Measurements from ENCODE around the gene TNPO3.

Gene TNPO3

GRCh38 chr7:128909625-128910568 is 145.0 kb downstream of the TNPO3 start:
- H3K4me1 ChIP-seq (ENCODE audit: control insufficient read depth, insufficient read depth, low read length): peaks cover 7% of the 10 kb centered on the region
- H3K4me3 ChIP-seq (ENCODE audit: low read length): no peak overlapping the region
- H3K9me3 ChIP-seq (ENCODE audit: control insufficient read depth, low read length): no peaks in the 10 kb centered on the region
- peaks cover 57% of the 10 kb centered on the region for H3K27me3 ChIP-seq (ENCODE audit: control insufficient read depth, insufficient read depth, low read length)
- H3K36me3 ChIP-seq (ENCODE audit: control insufficient read depth, insufficient read depth, low read length): no peaks in the 10 kb centered on the region
- H3K9ac ChIP-seq (ENCODE audit: low read length): no peak overlapping the region

GRCh38 chr7:128908750-128909624 is 145.9 kb downstream of the TNPO3 start:
- peaks cover 7% of the 10 kb centered on the region for H3K4me1 ChIP-seq (ENCODE audit: control insufficient read depth, insufficient read depth, low read length)
- no peak overlapping the region for H3K4me3 ChIP-seq (ENCODE audit: low read length)
- H3K36me3 ChIP-seq (ENCODE audit: control insufficient read depth, insufficient read depth, low read length): no peaks in the 10 kb centered on the region
- H3K27me3 ChIP-seq (ENCODE audit: control insufficient read depth, insufficient read depth, low read length): peaks cover 48% of the 10 kb centered on the region
- H3K9me3 ChIP-seq (ENCODE audit: control insufficient read depth, low read length): no peaks in the 10 kb centered on the region
- no peak overlapping the region for H3K9ac ChIP-seq (ENCODE audit: low read length)

- Histone ChIP-seq H3K27me3 (ENCODE audit: control insufficient read depth, insufficient read depth, low read length) (peaks cover 44% of the 10 kb centered on the region), H3K4me1 (ENCODE audit: control insufficient read depth, insufficient read depth, low read length) (peaks cover 19% of the 10 kb centered on the region)
These were observed 147.9 kb downstream of the TNPO3 start for GRCh38 chr7:128906766-128907559.

GRCh38 chr7:128906001-128906765 is 148.7 kb downstream of the TNPO3 start:
- Histone ChIP-seq H3K9me3 (ENCODE audit: control insufficient read depth, low read length) (no peaks in the 10 kb centered on the region), H3K36me3 (ENCODE audit: control insufficient read depth, insufficient read depth, low read length) (no peaks in the 10 kb centered on the region), H3K9ac (ENCODE audit: low read length) (no peak overlapping the region), H3K4me3 (ENCODE audit: low read length) (no peak overlapping the region), H3K27me3 (ENCODE audit: control insufficient read depth, insufficient read depth, low read length) (peaks cover 37% of the 10 kb centered on the region), H3K4me1 (ENCODE audit: control insufficient read depth, insufficient read depth, low read length) (peaks cover 12% of the 10 kb centered on the region)

More at GRCh38 chr7:128906766-128907559, 147.9 kb downstream of the TNPO3 start:
- no peak overlapping the region for H3K9ac ChIP-seq (ENCODE audit: low read length)
- no peaks in the 10 kb centered on the region for H3K36me3 ChIP-seq (ENCODE audit: control insufficient read depth, insufficient read depth, low read length)
- H3K4me3 ChIP-seq (ENCODE audit: low read length): no peak overlapping the region
- no peaks in the 10 kb centered on the region for H3K9me3 ChIP-seq (ENCODE audit: control insufficient read depth, low read length)

- Histone ChIP-seq H3K4me1 (ENCODE audit: control insufficient read depth, insufficient read depth, low read length) (peaks cover 12% of the 10 kb centered on the region), H3K9me3 (ENCODE audit: control insufficient read depth, low read length) (no peaks in the 10 kb centered on the region), H3K36me3 (ENCODE audit: control insufficient read depth, insufficient read depth, low read length) (no peaks in the 10 kb centered on the region), H3K9ac (ENCODE audit: low read length) (no peak overlapping the region), H3K27me3 (ENCODE audit: control insufficient read depth, insufficient read depth, low read length) (peaks cover 22% of the 10 kb centered on the region), H3K4me3 (ENCODE audit: low read length) (no peak overlapping the region)
These were observed 150.3 kb downstream of the TNPO3 start for GRCh38 chr7:128904381-128905197.

Data from mucosa of stomach (tissue), 1 donor.